Bronchial smooth muscle cell (primary cell): Measurements from ENCODE around the gene BLTP1. TPM values are rescaled to one million over a fixed set of nuclear protein-coding genes. Genes with fewer than 3 reads are reported as not detected.

ENCODE experiments used
- total RNA-seq: library from RNA; depleted of rRNA; stranded (reverse); fragments of >200 nt; gene quantifications from 2 replicates; pipeline ENCODE4 v1.2.1, GENCODE V29; 2014

Gene BLTP1, protein sequence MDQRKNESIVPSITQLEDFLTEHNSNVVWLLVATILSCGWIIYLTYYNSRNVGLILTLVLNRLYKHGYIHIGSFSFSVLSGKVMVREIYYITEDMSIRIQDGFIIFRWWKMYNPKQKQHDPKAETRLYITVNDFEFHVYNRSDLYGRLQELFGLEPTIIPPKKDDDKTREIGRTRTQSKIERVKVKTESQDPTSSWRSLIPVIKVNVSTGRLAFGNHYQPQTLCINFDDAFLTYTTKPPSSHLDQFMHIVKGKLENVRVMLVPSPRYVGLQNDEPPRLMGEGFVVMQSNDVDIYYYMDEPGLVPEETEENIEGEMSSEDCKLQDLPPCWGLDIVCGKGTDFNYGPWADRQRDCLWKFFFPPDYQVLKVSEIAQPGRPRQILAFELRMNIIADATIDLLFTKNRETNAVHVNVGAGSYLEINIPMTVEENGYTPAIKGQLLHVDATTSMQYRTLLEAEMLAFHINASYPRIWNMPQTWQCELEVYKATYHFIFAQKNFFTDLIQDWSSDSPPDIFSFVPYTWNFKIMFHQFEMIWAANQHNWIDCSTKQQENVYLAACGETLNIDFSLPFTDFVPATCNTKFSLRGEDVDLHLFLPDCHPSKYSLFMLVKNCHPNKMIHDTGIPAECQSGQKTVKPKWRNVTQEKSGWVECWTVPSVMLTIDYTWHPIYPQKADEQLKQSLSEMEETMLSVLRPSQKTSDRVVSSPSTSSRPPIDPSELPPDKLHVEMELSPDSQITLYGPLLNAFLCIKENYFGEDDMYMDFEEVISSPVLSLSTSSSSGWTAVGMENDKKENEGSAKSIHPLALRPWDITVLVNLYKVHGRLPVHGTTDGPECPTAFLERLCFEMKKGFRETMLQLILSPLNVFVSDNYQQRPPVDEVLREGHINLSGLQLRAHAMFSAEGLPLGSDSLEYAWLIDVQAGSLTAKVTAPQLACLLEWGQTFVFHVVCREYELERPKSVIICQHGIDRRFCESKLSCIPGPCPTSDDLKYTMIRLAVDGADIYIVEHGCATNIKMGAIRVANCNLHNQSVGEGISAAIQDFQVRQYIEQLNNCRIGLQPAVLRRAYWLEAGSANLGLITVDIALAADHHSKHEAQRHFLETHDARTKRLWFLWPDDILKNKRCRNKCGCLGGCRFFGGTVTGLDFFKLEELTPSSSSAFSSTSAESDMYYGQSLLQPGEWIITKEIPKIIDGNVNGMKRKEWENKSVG (N-terminal part only)
- total RNA-seq: 67.6 and 69.8 TPM in 2 replicates

DNA sequence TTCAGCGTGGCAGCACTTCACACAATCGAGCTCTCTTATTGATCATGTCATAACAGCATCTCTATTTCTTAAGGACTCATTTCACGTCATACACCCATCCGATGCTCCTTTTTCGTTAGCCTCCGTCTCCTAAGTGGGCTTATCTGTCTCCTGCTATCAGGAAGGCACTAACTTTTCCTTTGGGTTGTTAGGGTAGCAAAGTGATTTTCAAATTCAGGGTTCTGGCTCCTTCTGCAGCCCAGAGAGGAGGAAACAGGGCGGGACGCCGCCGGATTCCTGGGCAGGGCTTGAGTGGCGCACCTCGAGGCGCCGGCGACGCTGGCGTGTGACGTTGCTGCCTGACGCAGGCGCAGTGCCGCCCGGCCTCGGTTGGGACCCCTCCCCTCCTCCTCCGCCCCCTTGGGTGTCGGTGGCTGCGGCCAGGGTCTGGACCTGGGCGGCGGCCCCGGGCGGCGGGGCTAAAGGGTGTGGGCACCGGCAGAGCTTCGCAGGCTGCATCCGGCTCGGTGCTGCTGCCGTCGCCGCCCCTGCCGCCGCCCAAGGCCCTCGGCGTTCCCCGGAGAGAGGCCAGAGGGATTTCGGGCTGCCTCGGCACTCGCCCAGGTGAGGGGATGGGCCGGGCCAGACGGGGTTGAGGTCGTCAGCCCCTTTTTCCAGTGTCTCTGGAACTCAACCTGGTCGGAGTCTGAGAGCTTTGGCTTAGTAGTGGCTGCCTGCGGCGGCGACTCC lies at the start of gene BLTP1:
TSS of gene BLTP1 (plus strand) at position 350 of the 729 bp plus-strand sequence. CDS start 18,317 bp downstream, outside the sequence.

Other genes with a start within 250 kb of the BLTP1 start
- 0.32 and 0.34 TPM in 2 replicates for gene TRPC3, start 200.3 kb upstream of the BLTP1 start, total RNA-seq
- gene ADAD1, start 226.7 kb downstream of the BLTP1 start, total RNA-seq: not detected in 2 replicates